GM20431 (cell line): ENCODE measurements around the gene CACNA2D1.
"Not testable (repeated sequence)": the region's sequence is repeated elsewhere in the genome, so short reads cannot be mapped to it uniquely, and the experiment has no call there.

Source experiments
- in situ Hi-C: fragments of 300-500 bp; cut with MseI, MboI; formaldehyde crosslinking; loops from one replicate; pipeline ENCODE4 v1.15.0; 2020; ENCODE audit warnings: low sequenced_read_pairs; ENCODE audit not compliant: unreplicated experiment

CACNA2D1 gene

GRCh38 chr7:82435769-82436168 is 7.8 kb downstream of the CACNA2D1 start:
- in situ Hi-C loops: no loop called here

GRCh38 chr7:82434275-82435022 is 9.1 kb downstream of the CACNA2D1 start:
- in situ Hi-C loops: no loop called here

GRCh38 chr7:82433507-82433906 is 10.1 kb downstream of the CACNA2D1 start:
- in situ Hi-C loops: no loop called here

- in situ Hi-C loops: not testable (repeated sequence)
Observed at GRCh38 chr7:82432743-82433142, 10.8 kb downstream of the CACNA2D1 start.

GRCh38 chr7:82430500-82431465 is 12.8 kb downstream of the CACNA2D1 start:
- in situ Hi-C loops: no loop called here

- in situ Hi-C loops: no loop called here
Observed at GRCh38 chr7:82429408-82429807, 14.2 kb downstream of the CACNA2D1 start.

GRCh38 chr7:82428186-82428961 is 15.2 kb downstream of the CACNA2D1 start:
- in situ Hi-C loops: no loop called here

- in situ Hi-C loops: no loop called here
Observed at GRCh38 chr7:82423446-82423845, 20.1 kb downstream of the CACNA2D1 start.

- in situ Hi-C loops: no loop called here
Observed at GRCh38 chr7:82419200-82419599, 24.4 kb downstream of the CACNA2D1 start.

- in situ Hi-C loops: no loop called here
Observed at GRCh38 chr7:82417898-82418297, 25.7 kb downstream of the CACNA2D1 start.

GRCh38 chr7:82416402-82416801 is 27.2 kb downstream of the CACNA2D1 start:
- in situ Hi-C loops: no loop called here

GRCh38 chr7:82414389-82414788 is 29.2 kb downstream of the CACNA2D1 start:
- in situ Hi-C loops: no loop called here

GRCh38 chr7:82413237-82413636 is 30.3 kb downstream of the CACNA2D1 start:
- in situ Hi-C loops: no loop called here

GRCh38 chr7:82411732-82412131 is 31.8 kb downstream of the CACNA2D1 start:
- in situ Hi-C loops: no loop called here

- in situ Hi-C loops: no loop called here
Observed at GRCh38 chr7:82410461-82410860, 33.1 kb downstream of the CACNA2D1 start.

GRCh38 chr7:82406937-82407336 is 36.6 kb downstream of the CACNA2D1 start:
- in situ Hi-C loops: no loop called here

GRCh38 chr7:82405301-82405700 is 38.3 kb downstream of the CACNA2D1 start:
- in situ Hi-C loops: no loop called here

GRCh38 chr7:82404652-82405051 is 38.9 kb downstream of the CACNA2D1 start:
- in situ Hi-C loops: no loop called here

- in situ Hi-C loops: no loop called here
Observed at GRCh38 chr7:82404094-82404493, 39.5 kb downstream of the CACNA2D1 start.

- in situ Hi-C loops: no loop called here
Observed at GRCh38 chr7:82397879-82398524, 45.6 kb downstream of the CACNA2D1 start.
